ENCODE results near the gene JUP.

DNA sequence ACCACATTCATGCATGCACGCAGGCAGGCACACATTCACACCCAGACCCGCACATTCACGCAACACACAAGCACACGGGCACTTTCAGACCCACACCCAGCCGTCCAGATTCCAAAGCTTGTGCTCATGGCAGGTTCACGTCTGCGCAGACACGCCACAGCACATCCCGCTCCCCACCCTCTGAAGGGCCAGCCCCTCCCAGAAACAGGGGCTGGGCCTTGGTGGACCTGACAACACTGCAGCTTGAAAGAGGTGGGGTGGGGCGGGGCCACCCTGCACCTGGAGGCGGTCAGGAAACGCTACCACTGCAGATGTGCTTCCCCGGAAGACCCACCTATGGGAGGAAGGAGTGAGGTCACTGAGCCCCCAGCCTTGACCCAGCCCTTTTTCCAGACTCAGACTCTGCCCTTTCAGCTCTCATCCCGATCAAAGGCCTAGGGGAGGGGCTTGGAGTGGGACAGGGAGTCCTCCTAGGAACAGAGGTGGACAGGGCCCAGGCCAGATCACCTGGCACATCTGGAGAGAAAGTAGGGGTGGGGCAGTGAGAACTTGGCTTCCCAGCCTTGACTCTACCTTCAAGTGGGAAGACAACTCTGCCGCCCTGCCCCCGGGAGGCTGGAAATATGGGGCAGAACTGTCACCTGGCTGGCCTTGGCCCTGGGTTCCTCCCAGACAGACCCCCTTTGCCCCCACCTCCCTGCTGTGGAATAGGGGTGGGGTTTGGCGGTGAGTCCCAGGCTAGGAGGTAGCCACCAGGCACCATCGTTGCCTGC lies 14.3 kb upstream of the JUP start:
- TF ChIP-seq EP300 (IDR thresholded peaks at IDR 0.05), result no peak
- TF ChIP-seq, protein P1, sequence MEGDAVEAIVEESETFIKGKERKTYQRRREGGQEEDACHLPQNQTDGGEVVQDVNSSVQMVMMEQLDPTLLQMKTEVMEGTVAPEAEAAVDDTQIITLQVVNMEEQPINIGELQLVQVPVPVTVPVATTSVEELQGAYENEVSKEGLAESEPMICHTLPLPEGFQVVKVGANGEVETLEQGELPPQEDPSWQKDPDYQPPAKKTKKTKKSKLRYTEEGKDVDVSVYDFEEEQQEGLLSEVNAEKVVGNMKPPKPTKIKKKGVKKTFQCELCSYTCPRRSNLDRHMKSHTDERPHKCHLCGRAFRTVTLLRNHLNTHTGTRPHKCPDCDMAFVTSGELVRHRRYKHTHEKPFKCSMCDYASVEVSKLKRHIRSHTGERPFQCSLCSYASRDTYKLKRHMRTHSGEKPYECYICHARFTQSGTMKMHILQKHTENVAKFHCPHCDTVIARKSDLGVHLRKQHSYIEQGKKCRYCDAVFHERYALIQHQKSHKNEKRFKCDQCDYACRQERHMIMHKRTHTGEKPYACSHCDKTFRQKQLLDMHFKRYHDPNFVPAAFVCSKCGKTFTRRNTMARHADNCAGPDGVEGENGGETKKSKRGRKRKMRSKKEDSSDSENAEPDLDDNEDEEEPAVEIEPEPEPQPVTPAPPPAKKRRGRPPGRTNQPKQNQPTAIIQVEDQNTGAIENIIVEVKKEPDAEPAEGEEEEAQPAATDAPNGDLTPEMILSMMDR (IDR thresholded peaks at IDR 0.05), result no peak
- TF ChIP-seq POLR2A (IDR thresholded peaks at IDR 0.05), result no peak

Measured in stomach (tissue), 4 donors.